SK-N-MC (cell line): Measurements from ENCODE around the gene LTO1.

Experiments
- EZH2 ChIP-seq: fragments of 200-600 bp; sonication (generic); IDR thresholded peaks from one replicate; pipeline ENCODE4 v1.6.1; 2017; ENCODE audit warnings: antibody characterized with exemption
- FOXP2 ChIP-seq: optimal IDR thresholded peaks from 2 replicates; pipeline ENCODE3; 2011; ENCODE audit warnings: mild to moderate bottlenecking, moderate library complexity; ENCODE audit not compliant: insufficient read depth; ENCODE audit errors: extremely low read length, control extremely low read depth
- POLR2AphosphoS5 ChIP-seq: IDR thresholded peaks from 2 replicates; pipeline ENCODE4 v1.6.1; 2012; ENCODE audit warnings: mild to moderate bottlenecking, low read depth, low read length, borderline replicate concordance

DNA sequence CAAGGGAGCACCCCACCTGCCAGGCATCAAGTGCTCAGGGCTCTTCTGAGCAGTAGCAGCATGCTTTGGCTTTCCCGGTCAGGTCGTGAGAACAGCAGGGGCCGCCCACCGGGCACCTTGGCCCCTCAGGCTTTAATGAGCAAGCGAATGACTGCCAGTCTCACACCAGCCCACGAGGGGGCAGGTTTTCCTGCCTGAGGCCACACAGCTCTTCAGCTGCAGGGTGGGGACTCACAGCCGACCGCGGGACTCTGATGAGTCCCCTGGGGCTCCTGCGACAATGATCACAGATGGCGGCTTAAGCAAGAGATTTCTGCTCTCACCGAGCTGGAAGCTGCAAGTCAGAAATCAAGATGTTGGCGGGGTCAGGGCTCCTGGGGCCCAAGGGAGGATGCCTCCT, 43.0 kb upstream of the LTO1 start:
- no peak for TF ChIP-seq EZH2
- no peak for TF ChIP-seq POLR2AphosphoS5
- TF ChIP-seq FOXP2 = no peak
